GM19397 (cell line): Measurements from ENCODE around the gene INPP4B.

Experiments used
- ATAC-seq: cut with Tn5 transposase; IDR thresholded peaks from one replicate; pipeline ENCODE4 v1.9.1; 2021; ENCODE audit warnings: mild to moderate bottlenecking, moderate library complexity; ENCODE audit not compliant: unreplicated experiment

Gene INPP4B

DNA sequence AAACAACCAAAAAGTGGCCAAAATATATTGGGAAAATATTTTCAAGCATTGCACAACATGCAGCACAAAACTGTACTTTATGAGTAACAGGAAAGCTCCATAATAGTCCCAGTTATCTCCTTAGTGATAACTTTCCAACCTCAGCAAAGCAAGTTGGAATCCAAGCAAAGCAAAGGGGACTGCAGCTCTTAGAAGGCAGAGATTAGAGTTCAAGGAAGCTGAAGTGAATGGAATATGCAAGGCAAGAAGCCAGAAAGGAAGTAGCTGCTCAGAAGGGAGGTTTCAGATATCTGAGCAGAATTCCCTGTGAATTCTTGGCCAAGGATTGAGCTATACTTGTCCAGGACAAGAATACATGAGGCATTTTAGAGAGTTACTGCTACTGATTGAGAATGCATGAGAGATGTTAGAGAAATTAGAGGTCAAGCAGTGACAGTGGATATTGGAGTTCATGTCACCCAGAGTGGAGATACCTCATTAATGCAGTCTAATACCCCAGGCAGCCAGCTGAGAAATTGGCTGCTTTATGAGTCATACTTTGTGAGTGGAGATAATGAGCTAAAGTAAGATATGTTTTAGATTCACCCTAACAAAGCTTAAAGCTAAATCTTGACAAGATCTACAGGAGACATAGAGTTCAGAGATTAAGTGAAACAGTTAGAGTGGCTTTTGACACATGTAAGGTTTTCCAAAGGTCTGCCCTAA lies 102.8 kb downstream of the INPP4B start:
- ATAC-seq = no peak

- no peak for ATAC-seq
Measured at GRCh38 chr4:142741995-142742394, 104.1 kb downstream of the INPP4B start.

DNA sequence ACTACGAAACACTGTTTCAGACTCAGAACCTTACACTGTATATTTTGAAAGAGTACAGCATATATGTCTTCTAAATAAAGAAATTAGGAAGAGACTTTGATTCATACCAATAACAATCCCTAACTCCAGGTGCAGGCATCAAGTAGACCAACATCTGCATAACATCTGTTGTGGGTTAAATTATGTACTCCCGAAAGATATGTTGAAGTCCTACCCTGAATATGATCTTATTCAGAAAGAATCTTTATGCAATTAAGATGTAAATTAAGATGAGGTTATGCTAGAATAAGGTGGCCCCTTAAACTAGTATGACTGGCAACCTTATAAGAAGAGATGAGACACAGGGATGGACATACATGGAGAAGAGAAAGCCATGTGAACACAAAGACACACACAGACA lies 117.9 kb downstream of the INPP4B start:
- no peak for ATAC-seq

DNA sequence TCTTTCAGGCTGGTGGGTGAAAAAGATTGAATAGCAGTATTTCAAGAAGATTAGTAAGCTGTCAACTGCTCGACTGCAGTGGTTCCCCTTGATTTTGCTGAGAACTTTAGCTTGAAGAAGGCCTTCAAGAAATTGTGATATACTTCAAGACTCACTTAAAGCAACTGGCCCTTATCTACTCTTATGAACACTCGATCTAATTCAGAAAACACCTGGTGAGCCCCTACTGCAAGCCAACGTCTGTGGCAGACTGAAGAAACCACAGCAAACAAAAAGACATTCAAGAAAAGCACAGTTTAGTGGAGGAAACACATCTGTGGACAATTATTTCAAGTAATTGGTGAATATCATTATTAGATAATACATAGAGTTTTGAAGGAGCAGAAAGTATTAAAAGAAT lies 119.0 kb downstream of the INPP4B start:
- ATAC-seq = no peak

GRCh38 chr4:142725886-142726285 lies 120.2 kb downstream of the INPP4B start:
- no peak for ATAC-seq

- no peak for ATAC-seq
Measured at GRCh38 chr4:142721187-142721586, 124.9 kb downstream of the INPP4B start.

DNA sequence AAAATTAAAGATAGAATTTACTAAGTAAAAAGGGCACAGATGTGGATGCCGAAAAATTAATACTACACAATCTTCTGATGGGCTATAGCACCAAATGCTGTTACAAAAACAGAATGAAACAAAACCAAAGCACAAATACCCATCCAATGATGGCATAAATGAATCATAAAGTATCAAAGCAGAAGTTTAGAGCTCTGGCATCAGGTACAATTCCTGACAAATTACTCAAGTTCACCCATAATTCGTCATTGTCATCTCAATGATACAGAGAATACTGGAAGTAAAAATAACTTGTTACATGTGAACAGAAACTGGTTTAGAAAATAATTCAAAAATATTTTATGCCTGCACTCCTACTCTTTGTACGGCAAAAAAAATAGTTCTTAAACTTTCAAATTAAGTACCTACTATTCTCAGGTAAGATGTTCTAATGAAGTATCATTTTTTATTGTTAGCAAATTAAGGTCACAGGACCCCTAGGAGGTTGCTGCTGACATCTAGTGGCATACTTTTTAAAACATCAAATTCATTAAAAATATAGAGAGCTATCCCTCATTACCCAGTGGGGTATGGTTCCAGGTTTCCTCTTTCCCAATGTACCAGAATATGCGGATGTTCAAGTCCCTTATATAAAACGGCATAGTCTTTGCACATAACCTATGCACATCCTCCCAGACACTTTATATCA lies 126.1 kb downstream of the INPP4B start:
- no peak for ATAC-seq

GRCh38 chr4:142718981-142719380 lies 127.1 kb downstream of the INPP4B start:
- ATAC-seq = no peak

GRCh38 chr4:142715727-142716126 lies 130.4 kb downstream of the INPP4B start:
- ATAC-seq = no peak

DNA sequence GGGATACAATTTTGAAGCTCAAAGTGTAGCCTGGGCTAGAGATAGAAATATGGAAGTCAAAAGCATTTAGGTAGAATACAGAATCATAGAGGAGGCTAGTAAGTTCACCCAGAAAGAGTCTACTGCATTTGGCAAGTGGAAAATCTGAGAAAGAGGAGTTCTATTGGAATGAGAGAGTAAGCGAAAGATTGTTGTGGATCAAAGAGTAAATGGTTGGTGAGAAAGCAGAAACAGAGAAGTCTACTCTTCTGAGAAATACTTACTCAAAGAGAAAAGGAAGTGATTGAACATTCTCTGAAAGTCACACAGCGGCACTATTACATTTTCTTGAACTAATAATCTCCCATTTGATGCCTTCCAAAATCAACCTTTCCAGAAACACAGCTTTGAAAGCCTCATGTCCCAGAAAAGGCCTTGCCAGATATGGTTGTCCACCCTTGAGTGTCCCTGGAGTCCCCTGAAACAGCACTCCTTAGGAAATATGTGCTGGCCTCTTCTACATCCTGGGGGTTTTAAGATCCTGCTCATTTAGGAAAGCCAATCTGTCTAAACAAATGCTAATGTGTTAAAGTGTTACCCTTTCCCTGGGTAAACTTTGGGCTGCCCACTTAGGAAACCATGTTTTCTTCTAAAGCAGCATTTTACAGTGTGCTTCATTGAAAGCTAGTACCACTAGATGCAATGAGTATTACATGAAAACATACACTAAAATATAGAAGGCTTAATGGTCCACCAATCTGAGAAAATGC lies 132.6 kb downstream of the INPP4B start:
- no peak for ATAC-seq

DNA sequence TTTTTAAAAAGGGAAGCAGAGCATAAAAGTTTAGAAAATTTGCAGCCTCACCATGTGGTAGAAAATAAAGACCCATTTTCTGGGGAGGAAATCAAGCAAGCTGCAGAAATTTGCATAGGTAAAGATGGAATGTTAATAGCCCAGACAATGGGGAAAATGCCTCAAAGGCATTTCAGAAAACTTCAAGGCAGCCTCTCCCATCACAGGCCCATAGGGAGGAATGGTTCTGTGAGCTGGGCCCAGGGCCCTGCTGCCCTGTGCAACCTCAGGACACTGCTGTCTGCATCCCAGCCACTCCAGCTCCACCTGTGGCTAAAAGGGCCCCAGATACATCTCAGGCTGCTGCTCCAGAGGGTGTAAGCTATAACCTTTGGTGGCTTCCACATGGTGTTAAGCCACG lies 137.9 kb downstream of the INPP4B start:
- ATAC-seq = no peak

DNA sequence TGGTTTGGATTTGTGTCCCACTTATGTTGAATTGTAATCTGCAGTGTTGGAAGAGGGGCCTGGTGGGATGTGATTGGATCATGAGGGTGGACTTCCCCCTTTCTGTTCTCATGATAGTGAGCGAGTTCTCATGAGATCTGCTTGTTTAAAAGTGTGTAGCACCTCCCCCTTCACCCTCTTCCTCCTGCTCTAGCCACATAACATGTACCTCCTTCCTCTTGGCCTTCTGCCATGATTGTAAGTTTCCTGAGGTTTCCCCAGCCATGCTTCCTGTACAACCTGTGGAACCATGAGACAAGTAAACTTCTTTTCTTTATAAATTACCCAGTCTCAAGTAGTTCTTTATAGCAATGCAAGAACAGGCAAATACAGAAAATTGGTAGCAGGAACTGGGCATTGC lies 138.7 kb downstream of the INPP4B start:
- no peak for ATAC-seq

DNA sequence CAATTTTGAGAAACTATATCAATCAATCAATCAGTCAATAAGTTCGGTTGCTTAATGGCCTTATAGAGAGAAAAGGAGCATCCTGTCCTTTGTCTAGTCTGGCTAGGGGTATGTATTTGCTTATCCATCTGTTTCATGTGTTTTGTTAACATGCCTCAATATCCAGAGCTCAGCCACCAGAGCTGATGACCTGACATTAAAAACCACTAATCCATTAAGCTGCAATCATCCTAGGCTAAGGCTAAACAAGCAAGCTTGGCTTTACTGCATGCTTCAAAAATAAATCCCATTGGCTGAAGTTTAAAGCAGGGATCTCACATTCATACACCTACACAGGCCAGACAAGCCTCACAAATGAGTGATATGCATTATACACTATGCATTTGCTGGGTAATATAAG lies 139.7 kb downstream of the INPP4B start:
- no peak for ATAC-seq

DNA sequence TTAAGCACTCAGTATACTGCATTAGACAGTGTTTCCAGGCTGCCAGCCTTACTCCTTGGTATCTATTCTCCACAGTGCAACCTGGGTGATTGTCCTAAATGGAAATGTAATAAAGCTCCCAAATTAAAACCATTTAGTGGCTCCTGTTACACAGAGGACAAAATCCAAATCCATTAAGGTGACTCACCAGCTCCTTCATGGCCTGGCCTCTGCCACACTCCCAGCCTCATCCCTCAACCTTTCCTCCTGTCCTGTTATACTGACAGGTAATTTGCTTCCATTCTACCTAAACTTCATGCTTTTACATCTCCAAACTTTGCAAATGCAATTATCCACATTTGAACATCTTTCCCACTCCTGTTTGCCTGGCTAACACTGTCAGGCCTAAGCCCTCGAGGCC lies 140.3 kb downstream of the INPP4B start:
- no peak for ATAC-seq

- ATAC-seq = no peak
Measured at GRCh38 chr4:142703694-142704309, 142.3 kb downstream of the INPP4B start.

DNA sequence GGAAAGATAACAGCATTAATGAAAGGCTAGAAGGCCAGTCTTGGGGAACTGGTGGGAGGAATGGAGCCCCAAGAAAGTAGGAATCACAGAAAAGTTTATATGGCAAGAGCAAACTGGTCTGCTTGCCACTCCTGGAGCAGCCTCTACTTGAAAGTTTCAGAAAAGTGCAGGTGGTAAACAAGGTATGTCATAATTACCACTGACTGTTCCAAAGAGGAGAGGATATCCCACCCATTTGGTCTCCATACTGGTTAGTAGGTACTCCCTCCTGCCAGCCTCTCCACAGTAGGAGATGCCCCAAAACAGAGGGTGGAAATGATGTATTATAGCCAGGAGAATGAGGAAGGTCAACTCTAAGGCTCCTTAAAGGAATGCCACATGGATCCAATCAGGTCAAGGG lies 145.1 kb downstream of the INPP4B start:
- ATAC-seq = no peak

GRCh38 chr4:142700531-142700930 lies 145.6 kb downstream of the INPP4B start:
- no peak for ATAC-seq

DNA sequence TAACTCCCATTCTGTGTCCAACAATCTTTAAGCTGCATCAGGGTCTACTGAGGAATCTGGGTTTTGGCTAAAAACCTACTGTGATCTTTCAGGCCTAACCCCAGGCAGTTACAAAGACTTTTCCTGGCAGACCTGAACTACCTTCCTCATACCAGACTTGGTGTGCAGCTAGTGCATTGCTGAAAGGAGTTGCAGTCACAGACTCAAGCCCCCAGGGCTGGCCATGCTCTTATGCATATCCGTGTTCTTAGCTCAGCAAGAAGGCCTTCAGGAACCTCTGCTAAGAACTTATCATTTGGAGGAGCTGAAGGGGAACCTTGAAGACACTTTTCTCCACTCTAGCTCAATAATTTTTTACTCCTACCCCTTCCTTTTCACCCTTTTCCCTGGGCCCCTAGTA lies 147.5 kb downstream of the INPP4B start:
- ATAC-seq = no peak

DNA sequence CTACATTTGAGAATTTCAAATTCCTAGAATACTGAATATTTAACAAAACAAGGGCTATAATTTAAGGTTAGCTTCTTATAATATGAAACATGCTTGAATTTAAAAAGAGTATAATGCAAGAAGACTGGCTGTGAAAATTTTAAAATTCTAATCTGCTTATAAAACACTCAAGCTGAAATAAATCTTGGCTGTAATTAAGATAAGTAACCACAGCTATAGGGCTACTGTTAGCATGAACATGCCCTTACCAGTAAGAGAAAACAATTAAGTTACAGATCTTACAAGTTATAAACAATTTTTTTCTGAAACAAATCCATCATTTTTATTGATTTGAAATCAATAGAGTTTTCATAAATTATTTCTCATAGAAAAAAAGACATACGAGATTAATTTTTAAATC lies 148.2 kb downstream of the INPP4B start:
- ATAC-seq = no peak

- ATAC-seq = no peak
Measured at GRCh38 chr4:142697320-142697719, 148.8 kb downstream of the INPP4B start.

GRCh38 chr4:142696334-142697122 lies 149.6 kb downstream of the INPP4B start:
- no peak for ATAC-seq
